ENCODE measurements around the gene DYSF. TPM values are rescaled to one million over a fixed set of nuclear protein-coding genes. Genes with fewer than 3 reads are reported as not detected.

DYSF gene
- polyA plus RNA-seq, 6 donors from 2014 or later: 0.09 to 3.2 TPM; not detected in 4

DNA sequence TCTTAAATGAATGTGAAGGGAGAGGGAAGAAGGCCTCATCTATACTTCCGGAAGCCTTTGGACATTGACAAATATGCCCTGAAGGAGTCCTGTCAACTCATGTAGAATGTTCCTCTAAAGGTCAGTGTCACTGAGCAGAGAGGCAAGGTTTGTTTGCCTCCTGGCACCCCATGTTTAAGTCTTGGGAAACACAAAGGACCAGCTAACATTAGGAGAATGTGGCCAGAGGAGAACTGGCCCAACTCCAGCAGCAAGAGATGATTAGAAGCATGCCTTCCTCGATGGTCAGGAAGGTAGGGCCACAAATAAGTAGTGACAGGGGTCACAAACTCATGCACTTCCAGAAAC, 5.7 kb downstream of the DYSF start:
- Mint-ChIP-seq H3K9me3 (peaks cover 0 to 11% (median 4%) of the 10 kb centered on the region in 7 donors), H3K27me3 (peaks cover 23 to 52% (median 52%) of the 10 kb centered on the region in 3 donors), H3K36me3 (peaks cover 0 to 18% of the 10 kb centered on the region in 2 donors), H3K4me3 (no peak overlapping the region), H3K4me1 (peaks cover 5 to 14% (median 6%) of the 10 kb centered on the region in 3 donors), H3K27ac (no peak overlapping the region)
- ATAC-seq (ENCODE audit: low read depth in 2 of 2): no peak
- DNase-seq: no peak

DNA sequence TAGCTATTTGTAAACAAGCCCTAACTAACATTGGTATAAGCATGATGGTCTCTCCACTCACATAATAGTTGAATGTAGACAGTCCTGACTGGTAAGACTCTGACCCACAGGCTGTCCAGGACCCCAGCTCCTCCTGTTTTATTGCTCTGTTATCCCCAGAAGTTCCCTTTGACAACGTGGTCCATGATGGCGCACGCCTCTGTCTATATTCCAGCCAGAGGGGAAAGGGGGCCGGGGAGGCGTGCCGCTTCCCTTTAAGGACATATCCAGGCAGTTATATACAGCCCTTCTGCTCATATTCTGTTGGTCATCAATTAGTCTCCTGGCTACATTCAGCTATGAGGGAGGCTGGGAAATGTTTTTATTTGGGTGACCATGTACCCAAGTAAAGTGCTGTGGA, 6.7 kb downstream of the DYSF start:
- no peak for ATAC-seq (ENCODE audit: low read depth in 2 of 2)
- no peak overlapping the region for H3K27ac Mint-ChIP-seq
- peaks cover 0 to 9% (median 1%) of the 10 kb centered on the region in 3 donors for H3K4me1 Mint-ChIP-seq
- DNase-seq: no peak
- peaks cover 0 to 16% of the 10 kb centered on the region in 2 donors for H3K36me3 Mint-ChIP-seq
- H3K4me3 Mint-ChIP-seq: no peak overlapping the region
- peaks cover 15 to 42% (median 42%) of the 10 kb centered on the region in 3 donors for H3K27me3 Mint-ChIP-seq
- peaks cover 0 to 11% (median 4%) of the 10 kb centered on the region in 7 donors for H3K9me3 Mint-ChIP-seq

DNA sequence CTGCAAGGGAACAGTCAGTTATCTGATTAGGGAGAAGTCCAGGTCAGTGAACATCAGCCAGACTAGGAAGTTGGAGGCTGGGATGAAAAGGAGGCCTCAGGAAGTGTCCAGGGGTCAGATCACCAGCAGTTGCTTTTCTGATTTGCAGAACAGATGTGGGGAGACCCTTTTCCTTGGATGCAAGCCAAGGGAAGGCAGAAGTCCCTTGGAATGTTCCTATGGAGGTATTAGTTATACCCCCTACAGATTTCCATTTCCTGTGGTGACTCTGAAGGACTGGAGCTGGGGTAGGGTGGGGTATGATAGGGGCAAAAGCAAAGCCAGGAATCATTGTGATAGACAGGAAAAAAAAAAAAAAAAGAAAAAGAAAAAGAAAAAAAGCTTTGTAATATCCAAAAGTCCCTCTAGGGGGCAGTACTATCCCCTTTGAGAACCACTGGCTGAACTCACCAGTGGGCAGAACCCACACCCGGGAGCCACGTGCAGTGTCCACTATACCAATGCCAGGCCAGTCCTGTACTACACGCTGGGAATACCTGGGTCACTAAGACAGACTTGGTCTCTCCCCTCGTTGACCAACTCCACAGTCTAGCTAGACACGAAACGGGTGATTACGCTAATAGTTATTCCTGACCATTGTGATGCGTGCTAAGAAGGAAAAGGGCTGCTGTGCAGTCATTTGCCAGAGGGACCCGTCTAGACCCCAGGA, 7.4 kb downstream of the DYSF start:
- Mint-ChIP-seq H3K36me3 (peaks cover 0 to 9% of the 10 kb centered on the region in 2 donors), H3K27me3 (peaks cover 8 to 35% (median 35%) of the 10 kb centered on the region in 3 donors), H3K27ac (no peak overlapping the region), H3K9me3 (peaks cover 0 to 11% (median 4%) of the 10 kb centered on the region in 7 donors), H3K4me1 (peaks cover 0 to 2% (median under 1%) of the 10 kb centered on the region in 3 donors), H3K4me3 (no peak overlapping the region)
- ATAC-seq (ENCODE audit: low read depth in 2 of 2) (no peak), DNase-seq (no peak)

DNA sequence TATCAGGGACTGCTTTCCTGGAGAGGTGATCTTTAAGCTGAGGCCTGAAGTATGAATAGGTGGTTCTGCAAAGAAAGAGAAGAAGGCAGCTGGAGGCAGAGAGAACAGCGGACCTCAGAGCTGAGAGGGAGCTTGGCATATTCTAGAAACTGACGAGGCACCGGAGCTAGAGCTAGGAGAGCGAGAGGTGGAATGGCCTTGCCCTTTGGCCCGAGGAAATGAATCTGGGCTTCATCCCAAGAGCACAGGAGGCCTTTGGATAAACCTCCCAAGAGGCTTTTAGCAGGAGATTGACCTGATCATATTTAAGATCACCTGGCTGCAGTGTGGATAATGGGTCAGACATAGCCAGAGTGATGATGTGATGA, 7.9 kb downstream of the DYSF start:
- peaks cover 0 to 11% (median 4%) of the 10 kb centered on the region in 7 donors for H3K9me3 Mint-ChIP-seq
- DNase-seq (no peak), ATAC-seq (ENCODE audit: low read depth in 2 of 2) (no peak)
- no peak overlapping the region for H3K27ac Mint-ChIP-seq
- no peaks in the 10 kb centered on the region for H3K4me1 Mint-ChIP-seq
- peaks cover 6 to 30% (median 29%) of the 10 kb centered on the region in 3 donors for H3K27me3 Mint-ChIP-seq
- peaks cover 0 to 3% of the 10 kb centered on the region in 2 donors for H3K36me3 Mint-ChIP-seq
- H3K4me3 Mint-ChIP-seq: no peak overlapping the region

DNA sequence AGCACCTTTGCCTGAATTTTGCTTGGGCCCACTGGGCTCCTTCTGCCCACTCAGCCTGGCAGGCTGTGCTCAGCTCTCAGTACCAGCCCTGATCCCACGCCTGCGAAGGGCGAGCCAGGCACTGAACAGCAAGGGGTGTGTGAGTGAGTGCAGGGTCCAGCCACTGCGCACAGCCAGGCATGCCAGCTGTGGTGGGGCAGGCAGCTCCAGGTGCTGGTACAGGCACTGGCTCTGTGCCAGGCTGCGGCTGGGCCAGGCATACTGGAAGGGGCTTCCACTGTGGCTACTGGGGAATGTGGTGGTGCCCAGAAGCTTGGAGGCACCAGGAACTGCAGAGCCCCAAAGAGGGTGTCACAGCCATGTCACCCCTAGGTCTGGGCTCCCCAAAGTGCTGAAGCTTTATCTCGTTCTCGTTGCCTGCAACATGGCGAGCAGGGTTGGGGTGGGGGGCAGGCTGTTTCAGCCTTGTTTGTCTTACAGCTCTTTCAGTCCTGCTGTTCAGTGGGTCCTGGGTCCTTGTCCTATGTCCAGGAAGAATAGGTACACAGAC, 8.8 kb downstream of the DYSF start:
- H3K4me3 Mint-ChIP-seq: no peak overlapping the region
- no peak for ATAC-seq (ENCODE audit: low read depth in 2 of 2)
- peaks cover 10 to 27% (median 26%) of the 10 kb centered on the region in 3 donors for H3K27me3 Mint-ChIP-seq

DNA sequence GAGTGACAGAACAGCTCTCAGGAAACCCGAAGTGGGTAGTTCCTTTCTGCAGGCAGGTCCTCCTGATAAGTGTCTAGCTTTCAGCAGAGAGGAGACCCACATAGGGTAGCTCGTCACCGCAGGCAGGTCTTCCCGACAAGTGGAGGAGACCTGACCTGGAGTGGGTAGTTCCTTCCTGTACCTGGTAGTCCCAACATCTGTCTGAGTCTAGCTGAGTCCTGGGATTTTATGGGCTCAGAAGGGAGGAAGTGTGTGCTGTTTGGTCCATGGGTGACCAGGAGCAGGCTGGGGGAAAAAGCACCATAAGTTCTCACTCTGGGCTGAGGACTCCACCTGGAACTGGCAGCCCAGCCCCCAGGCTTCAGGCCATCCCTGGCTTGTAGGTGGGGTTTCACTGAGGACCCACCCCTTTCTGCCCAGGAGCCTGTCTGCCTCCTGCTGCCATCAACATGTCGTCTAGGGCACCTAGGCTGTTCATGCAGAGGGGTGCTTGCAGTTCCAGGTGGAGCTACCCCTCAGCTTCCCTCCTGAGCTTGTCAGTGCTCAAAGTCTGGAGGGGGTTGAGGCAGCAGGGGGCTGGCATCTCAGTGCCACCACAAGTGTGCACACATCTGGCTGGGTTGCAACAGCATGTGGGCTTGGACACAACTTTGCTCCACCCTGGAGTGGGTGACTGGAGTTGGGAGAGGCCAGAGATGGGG, 9.4 kb downstream of the DYSF start:
- Mint-ChIP-seq H3K27me3 (peaks cover 17 to 27% (median 26%) of the 10 kb centered on the region in 3 donors), H3K27ac (no peak overlapping the region), H3K36me3 (no peaks in the 10 kb centered on the region), H3K4me1 (peaks cover 7 to 10% (median 7%) of the 10 kb centered on the region in 3 donors), H3K9me3 (peaks cover 0 to 11% (median 4%) of the 10 kb centered on the region in 7 donors), H3K4me3 (no peak overlapping the region)
- DNase-seq: no peak
- no peak for ATAC-seq (ENCODE audit: low read depth in 2 of 2)

More for the DNA sequence above, 8.8 kb downstream of the DYSF start:
- peaks cover 0 to 11% (median 4%) of the 10 kb centered on the region in 7 donors for H3K9me3 Mint-ChIP-seq
- H3K36me3 Mint-ChIP-seq: no peaks in the 10 kb centered on the region
- H3K27ac Mint-ChIP-seq: no peak overlapping the region
- H3K4me1 Mint-ChIP-seq: peaks cover 3 to 5% (median 4%) of the 10 kb centered on the region in 3 donors
- DNase-seq: no peak

DNA sequence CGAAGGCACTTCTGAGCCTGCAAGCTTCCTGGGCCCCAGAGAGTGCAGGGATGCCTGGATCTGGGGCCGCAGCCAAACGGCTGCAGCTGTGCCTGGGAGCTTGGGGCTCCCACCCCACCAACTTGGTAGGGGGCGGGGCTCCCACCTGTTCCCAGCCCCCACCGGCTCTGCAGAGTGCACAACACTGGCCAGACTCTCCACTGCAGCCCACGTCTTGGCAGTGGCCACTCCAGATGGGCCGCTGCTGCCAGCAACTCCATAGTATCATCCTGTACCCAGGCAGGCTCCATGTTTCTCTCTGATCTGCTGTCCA, 9.9 kb downstream of the DYSF start:
- ATAC-seq (ENCODE audit: low read depth in 2 of 2) (no peak), DNase-seq (no peak)
- Mint-ChIP-seq H3K4me1 (peaks cover 7 to 10% (median 7%) of the 10 kb centered on the region in 3 donors), H3K9me3 (peaks cover 0 to 11% (median 4%) of the 10 kb centered on the region in 7 donors), H3K27ac (no peak overlapping the region), H3K4me3 (no peak overlapping the region), H3K36me3 (no peaks in the 10 kb centered on the region), H3K27me3 (peaks cover 20 to 31% (median 30%) of the 10 kb centered on the region in 3 donors)

DNA sequence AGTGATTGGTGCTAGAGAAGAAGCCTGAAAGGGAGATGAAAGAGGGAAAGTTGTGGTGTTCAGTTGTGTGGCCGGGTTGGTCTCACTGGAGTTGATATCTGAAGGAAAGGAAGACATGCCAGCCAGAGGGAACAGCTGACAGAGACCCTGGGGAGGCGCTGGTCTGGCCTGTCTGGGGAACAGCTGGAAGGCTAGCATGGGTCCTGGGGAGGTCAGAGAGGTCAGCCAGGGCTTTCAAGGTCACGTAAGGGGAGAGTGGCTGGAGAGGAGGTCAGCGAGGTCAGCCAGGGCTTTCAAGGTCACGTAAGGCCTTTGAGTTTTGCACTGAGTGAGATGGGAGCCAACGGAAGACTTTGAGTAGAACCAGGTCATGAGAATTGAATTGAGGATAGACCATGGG, 11.0 kb downstream of the DYSF start:
- Mint-ChIP-seq H3K27ac (no peak overlapping the region), H3K27me3 (peaks cover 28 to 40% (median 33%) of the 10 kb centered on the region in 3 donors), H3K9me3 (peaks cover 0 to 11% (median 4%) of the 10 kb centered on the region in 7 donors), H3K4me1 (peaks cover 7 to 10% (median 7%) of the 10 kb centered on the region in 3 donors), H3K4me3 (no peak overlapping the region), H3K36me3 (no peaks in the 10 kb centered on the region)
- ATAC-seq (ENCODE audit: low read depth in 2 of 2): no peak
- no peak for DNase-seq

DNA sequence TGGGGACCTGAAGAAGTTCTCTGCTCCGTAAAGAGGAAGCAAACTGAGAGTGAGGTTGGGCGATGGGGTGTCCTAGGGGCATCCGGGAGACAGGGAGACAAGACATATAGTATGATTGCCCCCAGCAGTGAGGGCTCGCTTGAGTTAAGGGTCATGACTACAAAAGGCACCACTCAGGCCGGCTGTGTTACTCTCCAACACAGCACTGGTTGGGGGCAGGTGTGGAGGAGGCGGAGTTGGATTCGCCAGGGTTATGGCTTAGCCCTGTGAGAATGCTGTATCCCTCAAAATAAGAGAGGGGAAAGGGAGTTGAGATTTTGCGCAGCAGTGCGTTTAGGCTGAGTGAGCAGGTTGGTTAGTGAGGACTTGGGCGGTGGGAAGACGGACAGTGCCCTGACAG, 12.0 kb downstream of the DYSF start:
- Mint-ChIP-seq H3K36me3 (no peaks in the 10 kb centered on the region), H3K4me1 (peaks cover 7 to 10% (median 7%) of the 10 kb centered on the region in 3 donors), H3K4me3 (no peak overlapping the region), H3K27me3 (peaks cover 28 to 44% (median 38%) of the 10 kb centered on the region in 3 donors), H3K9me3 (peaks cover 0 to 11% (median 4%) of the 10 kb centered on the region in 7 donors), H3K27ac (no peak overlapping the region)
- DNase-seq (no peak), ATAC-seq (ENCODE audit: low read depth in 2 of 2) (no peak)

DNA sequence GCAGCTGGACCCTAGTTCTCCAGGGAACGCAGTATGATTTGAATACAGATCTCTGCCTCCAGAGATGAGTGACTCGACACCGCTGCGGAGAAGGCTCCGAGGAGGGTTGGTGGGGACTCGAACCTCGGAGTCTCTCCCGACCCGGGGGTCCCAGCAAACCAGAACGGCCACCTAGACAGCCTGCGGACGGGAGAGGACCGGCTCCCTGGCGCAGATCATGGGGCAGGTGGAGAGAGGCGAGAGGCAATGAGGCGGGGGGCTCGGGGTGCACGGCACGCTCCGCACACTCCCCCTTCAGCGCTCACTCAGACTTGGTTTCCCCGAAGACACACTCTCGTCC, 12.6 kb downstream of the DYSF start:
- Mint-ChIP-seq H3K36me3 (no peaks in the 10 kb centered on the region), H3K4me3 (no peak overlapping the region), H3K4me1 (peaks cover 7 to 10% (median 7%) of the 10 kb centered on the region in 3 donors), H3K27me3 (peaks cover 27 to 47% (median 37%) of the 10 kb centered on the region in 3 donors), H3K9me3 (peaks cover 0 to 10% (median 4%) of the 10 kb centered on the region in 7 donors), H3K27ac (no peak overlapping the region)
- ATAC-seq (ENCODE audit: low read depth in 2 of 2) (no peak), DNase-seq (no peak)

DNA sequence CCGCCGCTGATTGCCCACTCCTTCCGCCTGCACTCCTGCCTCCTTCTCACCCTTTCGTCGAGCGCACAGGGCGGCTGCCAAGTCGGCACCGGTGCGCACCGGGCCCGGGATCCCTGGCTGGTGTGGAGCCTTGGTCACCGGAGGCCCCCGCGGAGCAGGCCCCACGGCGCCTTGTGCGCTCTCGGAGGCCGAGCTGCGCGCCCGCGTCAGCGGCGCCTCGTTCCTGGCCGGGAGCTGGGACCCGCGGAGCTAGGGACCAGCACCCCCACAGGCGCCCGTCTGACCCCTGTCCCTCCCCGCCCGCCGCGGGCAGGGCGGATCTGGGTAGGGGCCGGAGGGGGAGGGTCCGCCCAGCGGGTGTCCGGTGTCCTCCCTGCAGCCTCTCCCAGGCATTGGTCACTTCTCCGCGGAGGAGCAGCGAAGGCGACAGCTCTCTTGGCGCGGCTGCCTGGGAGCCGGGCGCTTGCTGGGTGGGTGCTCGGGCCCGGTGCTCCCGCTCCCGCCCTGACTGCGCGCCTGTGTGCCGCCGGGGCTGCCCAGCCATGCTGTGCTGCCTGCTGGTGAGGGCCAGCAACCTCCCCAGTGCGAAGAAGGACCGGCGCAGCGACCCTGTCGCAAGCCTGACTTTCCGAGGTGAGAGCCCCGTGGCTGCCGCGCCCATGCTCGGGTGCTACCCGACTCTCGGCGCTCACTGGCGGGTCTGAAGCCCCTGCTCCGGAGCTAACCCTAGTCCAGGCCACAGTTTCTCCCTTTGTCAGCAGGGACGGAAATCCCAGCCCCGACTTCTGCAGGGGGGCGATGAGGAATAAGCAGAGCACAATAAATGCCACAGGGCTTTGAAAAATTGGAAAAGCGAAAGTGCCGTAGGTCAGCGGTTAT, 13.2 kb downstream of the DYSF start:
- H3K9me3 Mint-ChIP-seq: peaks cover 0 to 5% (median 2%) of the 10 kb centered on the region in 7 donors
- peaks cover 27 to 42% (median 31%) of the 10 kb centered on the region in 3 donors for H3K27me3 Mint-ChIP-seq
- peaks cover 7 to 10% (median 7%) of the 10 kb centered on the region in 3 donors for H3K4me1 Mint-ChIP-seq
- DNase-seq: no peak
- H3K27ac Mint-ChIP-seq: no peak overlapping the region
- H3K4me3 Mint-ChIP-seq: peak overlapping the region; percentile 68 to 84 (median 75)
- ATAC-seq (ENCODE audit: low read depth in 2 of 2): no peak
- no peaks in the 10 kb centered on the region for H3K36me3 Mint-ChIP-seq

DNA sequence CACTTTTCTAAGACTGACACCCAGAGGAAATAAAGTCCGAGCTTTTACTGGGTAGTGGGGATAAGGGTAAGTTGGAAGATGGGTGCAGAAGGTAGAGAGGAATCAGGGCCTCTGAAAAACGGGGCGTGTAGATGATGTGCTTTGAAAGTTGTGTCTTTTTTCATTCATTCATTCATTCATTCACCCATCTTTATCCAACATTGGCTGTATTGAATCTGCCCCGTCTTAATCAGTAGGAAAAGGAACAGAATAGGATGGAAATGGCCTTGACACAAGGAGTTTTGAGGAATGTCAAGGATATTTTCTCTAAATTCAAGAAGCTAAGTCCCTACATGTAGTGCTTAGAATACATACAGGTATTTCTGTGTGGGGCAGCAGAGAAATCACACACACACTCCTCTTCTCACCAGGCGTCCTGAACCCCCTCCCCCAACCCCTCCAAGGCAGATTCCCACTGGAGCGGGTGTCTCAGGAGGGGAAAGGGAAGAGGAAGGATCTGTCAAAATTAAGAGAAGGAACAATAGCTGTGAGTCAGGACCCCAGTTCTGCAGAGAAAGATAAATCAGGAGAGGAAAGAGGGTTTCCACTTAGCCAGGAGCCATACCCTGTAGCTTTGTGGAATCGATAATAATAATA, 13.9 kb downstream of the DYSF start:
- H3K27me3 Mint-ChIP-seq: peaks cover 27 to 41% (median 31%) of the 10 kb centered on the region in 3 donors
- no peak for ATAC-seq (ENCODE audit: low read depth in 2 of 2)

More for the DNA sequence above, 13.9 kb downstream of the DYSF start:
- Mint-ChIP-seq H3K9me3 (peaks cover 0 to 4% (median 2%) of the 10 kb centered on the region in 7 donors), H3K4me1 (peaks cover 7 to 10% (median 7%) of the 10 kb centered on the region in 3 donors), H3K36me3 (no peaks in the 10 kb centered on the region), H3K27ac (no peak overlapping the region), H3K4me3 (peak overlapping the region; percentile 68 to 84 (median 75))
- DNase-seq: no peak

Data from naive B cell (primary cell).